NOMO-1 (cell line): Measurements from ENCODE around the gene MYO6.
"Not testable (repeated sequence)": the region's sequence is repeated elsewhere in the genome, so short reads cannot be mapped to it uniquely, and the experiment has no call there.

Experiments
- DNase-seq, 2 experiments: peaks; one replicate each; lab custom pipeline; 2025; ENCODE audit not compliant: unreplicated experiment in 2 of 2; lab: John Stamatoyannopoulos, UW

MYO6 gene

DNA sequence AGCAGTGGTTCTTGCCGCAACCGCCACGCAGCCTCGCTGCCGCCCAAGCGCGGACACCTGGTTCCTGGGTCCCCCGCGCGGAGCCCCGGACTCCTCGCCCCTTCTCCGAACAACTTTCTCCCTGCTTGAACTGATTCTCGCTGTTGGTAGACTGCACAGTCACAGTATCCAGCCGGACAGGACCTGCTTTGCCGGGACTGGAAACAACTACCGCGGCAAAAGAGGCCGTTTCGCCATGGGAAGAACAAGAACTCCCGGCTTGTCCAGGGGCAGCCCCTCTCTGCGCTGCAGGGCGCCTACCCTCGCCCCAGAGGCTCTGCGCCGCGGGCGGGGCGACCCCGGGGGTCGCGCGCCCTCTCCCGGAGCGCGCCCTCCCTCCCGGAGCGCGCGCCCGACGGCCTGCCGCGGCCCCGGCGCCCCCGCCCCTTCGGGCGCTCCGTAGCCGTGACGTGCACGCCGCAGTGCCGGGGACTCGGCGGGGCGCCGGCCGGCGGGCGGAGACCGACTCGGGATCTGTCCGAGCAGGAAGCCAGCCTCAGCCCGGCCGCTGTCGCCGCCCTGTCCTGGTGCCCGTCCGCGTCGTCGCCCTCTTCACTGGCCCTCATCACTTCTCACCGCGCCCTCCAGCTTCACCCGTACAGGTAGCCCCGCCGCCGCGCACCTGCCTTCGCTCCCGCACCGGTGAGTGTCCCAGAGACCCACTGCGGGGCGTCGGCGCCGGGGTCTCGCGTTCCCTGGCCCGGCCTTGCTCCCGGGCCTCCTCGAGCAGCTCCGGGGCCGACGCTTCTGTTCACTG lies at the start of gene MYO6:
Gene MYO6 (plus strand): TSS at position 497 of the 796 bp plus-strand sequence. CDS start 68,309 bp downstream, outside the sequence.
- DNase-seq: peak; percentile 35 to 57

DNA sequence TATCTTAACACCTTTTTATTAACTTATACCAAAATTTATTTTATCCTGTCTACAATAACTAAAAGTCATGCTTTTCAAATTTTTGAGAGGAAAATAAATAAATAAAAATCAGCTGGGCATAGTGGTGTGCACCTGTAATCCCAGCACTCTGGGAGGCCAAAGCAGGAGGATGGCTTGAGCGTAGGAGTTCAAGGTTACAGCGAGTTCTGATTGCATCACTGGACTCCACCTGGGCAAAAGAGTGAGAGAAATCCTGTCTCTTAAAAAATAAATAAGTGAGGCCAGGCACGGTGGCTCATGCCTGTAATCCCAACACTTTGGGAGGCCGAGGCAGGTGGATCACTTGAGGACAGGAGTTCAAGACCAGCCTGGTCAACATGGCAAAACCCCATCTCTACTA lies 40.7 kb upstream of the MYO6 start:
- DNase-seq: not testable (repeated sequence)

GRCh38 chr6:75711173-75711572 lies 37.9 kb upstream of the MYO6 start:
- no peak for DNase-seq

GRCh38 chr6:75719133-75719532 lies 29.9 kb upstream of the MYO6 start:
- DNase-seq: no peak

DNA sequence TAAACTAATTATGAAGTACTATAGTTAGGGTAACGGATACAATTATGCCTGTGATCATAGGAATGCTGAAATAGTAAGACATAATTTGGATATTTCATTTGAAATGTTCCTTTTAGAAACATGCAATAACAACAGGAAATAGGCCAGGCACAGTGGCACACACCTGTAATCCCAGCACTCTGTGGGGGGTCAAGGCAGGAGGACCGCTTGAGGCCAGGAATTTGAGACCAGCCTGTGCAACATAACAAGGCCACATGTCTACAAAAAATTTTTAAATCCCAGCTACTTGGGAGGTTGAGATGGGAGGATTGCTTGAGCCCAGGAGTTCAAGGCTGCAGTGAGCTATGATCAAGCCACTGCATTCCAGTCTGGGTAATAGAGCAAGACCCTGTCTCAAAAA lies 25.7 kb upstream of the MYO6 start:
- no peak for DNase-seq

DNA sequence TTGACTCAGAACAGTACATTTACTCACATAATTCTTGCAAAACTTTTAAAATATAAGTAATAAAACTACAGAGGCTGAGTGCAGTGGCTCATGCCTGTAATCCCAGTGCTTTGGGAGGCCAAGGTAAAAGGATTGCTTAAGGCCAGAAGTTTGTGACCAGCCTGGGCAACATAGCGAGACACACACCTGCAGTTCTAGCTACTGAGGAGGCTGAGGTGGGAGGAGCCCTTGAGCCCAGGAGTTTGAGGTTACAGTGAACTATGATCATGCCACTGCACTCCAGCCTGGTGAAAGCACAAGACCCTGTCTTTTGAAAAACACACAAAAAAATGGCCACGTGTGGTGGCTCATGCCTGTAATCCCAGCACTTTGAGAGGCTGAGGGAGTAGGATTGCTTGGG lies 21.8 kb upstream of the MYO6 start:
- DNase-seq: no peak

DNA sequence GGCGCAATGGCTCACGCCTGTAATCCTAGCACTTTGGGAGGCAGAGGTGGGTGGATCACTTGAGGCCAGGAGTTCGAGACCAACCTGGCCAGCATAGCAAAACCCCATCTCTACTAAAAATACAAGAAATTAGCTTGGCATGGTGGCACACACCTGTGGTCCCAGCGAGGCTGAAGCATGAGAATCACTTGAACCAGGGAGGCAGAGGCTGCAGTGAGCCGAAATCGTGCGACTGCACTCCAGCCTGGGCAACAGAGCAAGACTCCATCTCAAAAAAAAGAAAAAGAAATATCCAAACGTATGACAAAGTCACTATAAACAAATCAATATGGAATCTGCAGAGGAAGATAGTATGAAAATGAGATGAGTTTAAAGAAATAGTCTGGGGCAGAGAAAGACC lies 18.0 kb upstream of the MYO6 start:
- not testable (repeated sequence) for DNase-seq

- DNase-seq: peak; percentile 6 to 82
Observed at GRCh38 chr6:75735491-75736186, 13.4 kb upstream of the MYO6 start.

DNA sequence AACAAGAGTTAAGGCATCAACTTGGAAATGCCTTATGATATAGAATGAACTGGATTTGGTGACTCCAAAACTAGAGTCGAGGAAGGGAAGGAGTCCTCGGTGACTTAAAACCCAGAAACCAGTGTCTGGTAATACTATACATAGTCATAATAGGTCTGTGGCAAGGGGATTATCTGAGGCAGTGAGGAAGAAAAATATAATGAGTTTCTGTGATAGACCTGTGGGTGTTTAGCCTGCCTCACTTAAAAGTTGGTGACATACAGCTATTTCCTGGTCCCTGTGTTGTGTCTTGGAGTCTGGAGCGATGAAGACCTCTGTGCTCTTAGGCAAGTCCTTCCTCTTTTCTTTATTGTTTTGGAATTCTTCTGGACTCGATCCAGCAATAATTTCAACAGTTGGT lies 5.1 kb upstream of the MYO6 start:
- DNase-seq: no peak

- DNase-seq: no peak
Observed at GRCh38 chr6:75745404-75745803, 3.6 kb upstream of the MYO6 start.

GRCh38 chr6:75746221-75746620 lies 2.8 kb upstream of the MYO6 start:
- DNase-seq: no peak

DNA sequence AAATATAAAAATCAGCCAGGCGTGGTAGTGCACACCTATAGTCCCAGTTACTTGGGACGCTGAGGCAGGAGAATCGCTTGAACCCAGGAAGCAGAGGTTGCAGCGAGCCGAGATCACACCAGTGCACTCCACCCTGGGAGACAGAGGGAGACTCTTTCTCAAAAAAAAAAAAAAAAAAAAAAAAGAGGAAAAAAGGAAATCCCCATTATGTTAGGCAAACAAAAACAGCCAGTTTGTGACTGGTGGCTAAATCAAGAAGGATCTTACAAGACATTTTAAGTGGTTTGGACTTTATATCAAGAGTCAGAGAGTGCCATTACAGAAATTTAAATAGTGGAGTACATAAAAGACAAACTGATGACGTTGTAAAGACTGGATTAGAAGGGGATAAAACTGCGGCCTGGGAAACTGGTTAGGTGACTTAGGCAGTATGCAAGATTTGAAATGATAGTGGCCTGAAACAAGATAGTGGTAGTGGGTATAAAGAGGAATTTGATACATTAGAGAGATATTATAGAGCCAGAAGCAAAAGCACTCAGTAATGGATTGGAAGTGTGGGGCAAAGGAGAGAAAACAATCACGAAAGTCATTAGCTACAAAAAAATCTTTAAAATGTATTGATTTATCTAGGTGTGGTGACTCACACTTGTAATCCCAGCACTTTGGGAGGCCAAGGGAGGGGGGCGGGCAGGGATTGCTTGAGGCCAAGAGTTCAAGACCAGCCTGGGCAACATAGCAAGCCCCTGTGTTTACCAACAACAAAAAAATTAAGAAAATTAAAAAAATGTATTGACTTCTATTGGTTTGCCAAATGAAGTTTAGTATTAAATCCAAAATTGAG lies 1.7 kb upstream of the MYO6 start:
- no peak for DNase-seq

DNA sequence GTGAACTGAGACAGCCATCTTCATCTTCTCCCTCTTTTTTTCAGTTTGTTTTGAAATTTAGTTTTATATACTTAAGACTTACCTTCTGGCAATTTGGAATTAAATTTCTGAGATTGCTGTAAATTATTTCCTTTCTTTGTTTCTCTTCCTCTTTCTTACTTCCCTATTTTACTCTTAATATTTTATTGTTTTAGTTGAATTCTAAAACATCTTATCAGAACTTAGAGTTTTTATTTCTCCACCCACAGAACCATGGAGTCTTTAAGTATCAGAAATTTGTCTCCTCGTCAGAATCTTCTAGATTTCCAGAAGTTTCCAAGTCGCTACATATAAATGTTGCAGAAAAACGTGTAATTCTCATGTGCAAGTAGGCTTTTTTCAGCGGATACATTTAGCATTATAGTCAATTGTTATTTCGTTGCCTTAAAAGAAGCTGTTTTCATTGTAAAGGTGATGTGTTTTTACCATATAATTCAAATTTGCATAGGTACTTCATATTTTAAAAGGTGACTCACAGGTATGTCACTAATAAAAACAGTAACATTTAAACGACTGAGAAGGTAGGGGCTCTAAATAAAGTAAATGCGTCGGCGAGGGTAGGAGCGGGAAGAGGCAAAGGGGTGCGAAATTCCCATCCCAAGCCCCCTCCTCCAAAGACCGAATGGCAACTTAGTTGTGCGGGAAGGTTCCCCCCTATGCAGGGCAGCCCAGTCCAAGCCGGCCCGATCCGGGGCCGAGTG lies 866 bp upstream of the MYO6 start:
- DNase-seq: peak; percentile 46 to 78

GRCh38 chr6:75751443-75751842 lies 2.4 kb downstream of the MYO6 start:
- DNase-seq: no peak

- no peak for DNase-seq
Observed at GRCh38 chr6:75752365-75752764, 3.3 kb downstream of the MYO6 start.

- peak; percentile 40 to 68 for DNase-seq
Observed at GRCh38 chr6:75755704-75756103, 6.7 kb downstream of the MYO6 start.

GRCh38 chr6:75757295-75757694 lies 8.3 kb downstream of the MYO6 start:
- no peak for DNase-seq

- DNase-seq: peak; percentile 67 to 76
Observed at GRCh38 chr6:75758061-75758460, 9.0 kb downstream of the MYO6 start.

GRCh38 chr6:75759207-75759606 lies 10.2 kb downstream of the MYO6 start:
- peak; percentile 32 to 61 for DNase-seq

DNA sequence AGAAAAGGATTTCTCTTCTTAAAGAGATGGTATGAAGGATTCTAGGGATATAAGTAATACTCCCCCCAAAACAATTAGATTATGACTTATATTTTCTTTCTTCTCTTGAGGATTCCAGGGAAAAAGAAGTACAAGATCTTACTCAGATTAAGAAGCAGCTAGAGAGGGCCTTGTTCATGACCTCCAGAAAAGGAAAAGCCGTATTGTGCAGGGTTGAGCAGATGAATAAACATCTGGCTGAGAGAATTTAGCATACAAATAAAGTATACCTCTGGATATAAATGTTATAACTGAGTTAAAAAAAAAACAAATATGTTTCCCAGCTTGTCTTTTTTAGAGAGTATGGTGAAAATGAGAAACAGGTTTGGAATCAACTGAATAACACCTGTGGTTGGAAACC lies 11.3 kb downstream of the MYO6 start:
- DNase-seq: no peak

DNA sequence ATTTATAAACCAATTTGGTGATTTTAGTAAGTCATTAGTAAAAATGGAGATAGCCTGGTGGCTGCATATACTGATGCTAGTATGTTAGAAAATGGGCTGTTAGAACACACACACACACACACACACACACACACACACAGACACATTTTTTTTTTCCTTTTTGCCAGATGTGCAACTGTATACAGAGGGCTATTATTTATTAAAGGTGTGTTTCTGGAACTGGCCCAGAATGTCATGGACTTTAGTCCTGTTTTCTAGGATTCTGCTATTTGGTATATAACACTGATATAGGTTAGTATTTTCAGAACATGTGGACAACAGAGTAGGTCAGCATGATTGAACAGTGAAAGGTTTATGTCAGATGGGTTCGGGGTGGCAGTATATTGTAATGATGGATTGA lies 12.4 kb downstream of the MYO6 start:
- no peak for DNase-seq
